Measurements from ENCODE around the gene HYAL1.

HYAL1 gene, protein sequence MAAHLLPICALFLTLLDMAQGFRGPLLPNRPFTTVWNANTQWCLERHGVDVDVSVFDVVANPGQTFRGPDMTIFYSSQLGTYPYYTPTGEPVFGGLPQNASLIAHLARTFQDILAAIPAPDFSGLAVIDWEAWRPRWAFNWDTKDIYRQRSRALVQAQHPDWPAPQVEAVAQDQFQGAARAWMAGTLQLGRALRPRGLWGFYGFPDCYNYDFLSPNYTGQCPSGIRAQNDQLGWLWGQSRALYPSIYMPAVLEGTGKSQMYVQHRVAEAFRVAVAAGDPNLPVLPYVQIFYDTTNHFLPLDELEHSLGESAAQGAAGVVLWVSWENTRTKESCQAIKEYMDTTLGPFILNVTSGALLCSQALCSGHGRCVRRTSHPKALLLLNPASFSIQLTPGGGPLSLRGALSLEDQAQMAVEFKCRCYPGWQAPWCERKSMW

DNA sequence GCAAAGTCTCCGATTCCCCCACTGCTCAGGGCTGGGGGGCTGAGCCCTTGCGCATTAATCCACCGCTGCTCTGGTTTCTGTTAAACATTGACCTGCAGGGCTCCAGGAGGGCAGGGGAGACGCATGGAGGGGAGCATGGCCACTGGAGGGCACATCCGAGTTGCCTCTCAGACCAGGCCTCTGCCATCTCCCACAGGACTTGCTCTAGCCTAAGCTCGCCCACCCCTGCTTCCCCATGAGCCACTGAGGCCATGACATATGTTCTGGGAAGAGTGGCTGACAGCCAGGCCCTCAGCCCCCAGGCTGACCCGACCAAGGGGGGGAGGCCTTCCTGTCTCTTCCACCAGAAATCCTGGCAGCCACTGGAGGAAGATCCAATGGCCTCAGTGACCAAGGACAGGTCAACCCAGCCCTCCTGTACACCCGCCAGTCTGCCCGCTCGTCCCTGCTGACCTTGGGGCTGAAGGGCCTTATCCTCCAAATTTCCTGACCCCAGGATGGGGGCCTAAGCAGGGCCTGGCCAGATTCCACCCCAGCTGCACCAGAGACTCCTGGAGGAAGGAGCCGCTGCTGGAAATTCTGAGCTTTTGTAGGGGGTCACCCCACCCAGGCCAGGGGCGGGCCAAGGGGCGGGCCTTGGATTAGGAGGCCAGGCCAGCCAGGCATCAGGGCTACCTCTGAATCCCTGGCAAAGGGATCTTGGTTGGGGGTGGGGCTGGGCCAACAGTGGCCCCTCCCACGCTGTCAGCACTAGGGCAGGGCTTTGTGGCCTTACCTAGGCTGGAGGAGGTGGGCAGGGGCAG lies at the start of gene HYAL1:
Gene HYAL1, minus strand, starts transcription at position 562 of the 803 bp plus-strand sequence. CDS start 618 bp downstream, outside the sequence.
- TF ChIP-seq, protein P1, sequence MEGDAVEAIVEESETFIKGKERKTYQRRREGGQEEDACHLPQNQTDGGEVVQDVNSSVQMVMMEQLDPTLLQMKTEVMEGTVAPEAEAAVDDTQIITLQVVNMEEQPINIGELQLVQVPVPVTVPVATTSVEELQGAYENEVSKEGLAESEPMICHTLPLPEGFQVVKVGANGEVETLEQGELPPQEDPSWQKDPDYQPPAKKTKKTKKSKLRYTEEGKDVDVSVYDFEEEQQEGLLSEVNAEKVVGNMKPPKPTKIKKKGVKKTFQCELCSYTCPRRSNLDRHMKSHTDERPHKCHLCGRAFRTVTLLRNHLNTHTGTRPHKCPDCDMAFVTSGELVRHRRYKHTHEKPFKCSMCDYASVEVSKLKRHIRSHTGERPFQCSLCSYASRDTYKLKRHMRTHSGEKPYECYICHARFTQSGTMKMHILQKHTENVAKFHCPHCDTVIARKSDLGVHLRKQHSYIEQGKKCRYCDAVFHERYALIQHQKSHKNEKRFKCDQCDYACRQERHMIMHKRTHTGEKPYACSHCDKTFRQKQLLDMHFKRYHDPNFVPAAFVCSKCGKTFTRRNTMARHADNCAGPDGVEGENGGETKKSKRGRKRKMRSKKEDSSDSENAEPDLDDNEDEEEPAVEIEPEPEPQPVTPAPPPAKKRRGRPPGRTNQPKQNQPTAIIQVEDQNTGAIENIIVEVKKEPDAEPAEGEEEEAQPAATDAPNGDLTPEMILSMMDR (IDR thresholded peaks at IDR 0.05) = no peak
- TF ChIP-seq ZFX (IDR thresholded peaks at IDR 0.05; ENCODE audit: borderline replicate concordance) = no peak
- peak within 1 kb of the TSS; percentile 38; the same call in 1 of the 2 replicates for H3K27ac ChIP-seq

DNA sequence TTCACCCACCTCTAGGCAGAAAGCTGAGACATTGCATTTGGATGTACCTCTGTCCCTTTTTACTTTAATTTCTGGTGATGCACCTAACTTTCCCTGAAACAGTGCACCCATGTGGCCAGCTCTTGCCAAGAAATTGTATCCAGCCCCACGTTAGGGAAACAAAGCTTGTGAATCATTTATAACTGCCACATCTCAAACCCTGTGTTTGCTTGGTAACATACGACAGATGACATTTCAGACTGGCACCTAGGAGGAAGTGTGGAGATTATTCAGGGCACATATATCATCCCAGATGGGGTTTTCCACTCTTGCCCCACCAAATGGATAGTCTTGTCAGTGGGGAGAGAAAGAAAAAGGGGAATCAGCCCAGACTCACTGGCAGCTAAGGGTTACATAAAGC lies 49.4 kb upstream of the HYAL1 start:
- no peak for TF ChIP-seq ZFX (IDR thresholded peaks at IDR 0.05; ENCODE audit: borderline replicate concordance)
- TF ChIP-seq, protein P1 (IDR thresholded peaks at IDR 0.05) = no peak; the same call in 1 of the 2 replicates
- H3K27ac ChIP-seq = peak overlapping the region; percentile 18; the same call in 1 of the 2 replicates

DNA sequence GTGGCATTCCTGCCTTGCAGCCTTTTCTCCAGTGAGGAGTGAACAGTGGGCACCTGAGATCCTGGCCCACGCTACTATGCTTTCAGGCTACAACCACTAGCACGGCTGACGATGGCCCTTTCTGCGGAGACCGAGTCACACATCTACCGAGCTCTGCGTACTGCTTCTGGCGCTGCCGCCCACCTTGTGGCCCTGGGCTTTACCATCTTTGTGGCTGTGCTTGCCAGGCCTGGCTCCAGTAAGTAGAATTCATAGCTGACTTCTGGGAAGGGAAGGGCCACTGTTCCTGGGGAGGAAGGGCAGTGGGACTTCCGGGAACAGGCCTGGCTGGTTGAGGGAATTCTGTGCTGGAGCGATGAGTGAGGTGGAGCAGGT lies 47.9 kb upstream of the HYAL1 start:
- H3K27ac ChIP-seq = peak overlapping the region; percentile 89
- TF ChIP-seq, protein P1 (IDR thresholded peaks at IDR 0.05) = no peak
- no peak for TF ChIP-seq ZFX (IDR thresholded peaks at IDR 0.05; ENCODE audit: borderline replicate concordance)

DNA sequence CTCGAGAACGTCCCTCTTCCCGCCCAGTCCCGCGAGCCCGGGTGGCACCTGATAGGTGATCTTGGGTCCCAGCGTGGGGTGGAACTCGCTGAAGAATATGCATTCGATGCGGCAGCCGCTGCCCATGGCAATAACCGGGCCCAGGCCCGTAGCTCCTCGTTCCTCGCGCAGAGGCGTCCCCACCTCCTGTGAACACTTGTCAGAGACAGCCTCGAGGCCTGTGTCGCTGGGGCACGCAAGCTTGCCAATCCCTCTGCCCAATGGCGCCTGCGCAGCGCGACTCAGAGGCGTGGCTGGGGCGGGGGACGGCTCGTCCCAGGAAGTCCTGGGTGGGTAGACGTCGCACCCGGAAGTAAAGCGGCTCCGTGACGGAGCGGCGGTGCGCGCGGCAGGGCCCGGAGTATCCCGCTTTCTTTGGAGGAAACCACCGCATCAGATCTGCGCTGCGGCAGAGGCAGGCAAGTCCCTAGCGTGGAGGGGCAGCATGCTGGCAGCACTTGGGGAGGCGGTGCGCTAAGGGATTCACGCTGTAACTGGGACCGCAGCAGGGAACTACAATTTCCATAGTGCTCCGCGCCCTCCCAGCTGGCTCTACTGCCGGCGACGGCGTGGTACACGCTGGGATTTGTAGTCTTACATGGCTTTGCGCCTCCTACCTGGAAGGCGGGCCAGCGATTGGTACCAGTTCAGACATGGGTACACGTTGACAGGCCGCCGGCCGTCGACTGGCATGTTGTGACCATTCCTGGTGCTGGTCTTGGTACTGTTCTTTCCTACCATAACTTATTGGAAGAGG lies 47.4 kb upstream of the HYAL1 start, which contains the start of the genes CYB561D2 and NPRL2:
Gene CYB561D2, plus strand, starts transcription at position 336 of the 796 bp plus-strand sequence. CDS start 572 bp downstream, outside the sequence.
Gene NPRL2, minus strand, starts transcription at position 249 of the 796 bp plus-strand sequence. Its CDS starts 123 bp downstream, at position 126.
- H3K27ac ChIP-seq = peak within 1 kb of the TSS; percentile 89

DNA sequence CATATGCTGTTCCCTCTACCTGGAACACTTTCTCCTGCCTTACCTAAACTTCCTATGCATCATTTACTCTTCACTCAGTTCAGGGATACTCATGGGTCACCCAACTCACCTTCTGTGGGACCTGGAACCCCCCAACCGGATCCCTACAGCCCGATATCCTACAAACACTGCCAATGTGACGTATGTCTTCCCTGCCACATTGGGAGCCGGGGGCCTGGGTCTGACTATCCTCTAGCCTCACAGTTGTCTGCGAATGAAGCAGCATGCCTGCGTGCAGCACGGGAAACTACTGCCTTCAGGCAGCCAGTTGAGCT lies 46.8 kb upstream of the HYAL1 start:
- H3K27ac ChIP-seq = peak overlapping the region; percentile 89
- no peak for TF ChIP-seq ZFX (IDR thresholded peaks at IDR 0.05; ENCODE audit: borderline replicate concordance)
- TF ChIP-seq, protein P1 (IDR thresholded peaks at IDR 0.05) = no peak

More for the DNA sequence above, 47.4 kb upstream of the HYAL1 start, which contains the start of the genes CYB561D2 and NPRL2:
- TF ChIP-seq ZFX (IDR thresholded peaks at IDR 0.05; ENCODE audit: borderline replicate concordance) = no peak
- TF ChIP-seq, protein P1 (IDR thresholded peaks at IDR 0.05) = no peak

DNA sequence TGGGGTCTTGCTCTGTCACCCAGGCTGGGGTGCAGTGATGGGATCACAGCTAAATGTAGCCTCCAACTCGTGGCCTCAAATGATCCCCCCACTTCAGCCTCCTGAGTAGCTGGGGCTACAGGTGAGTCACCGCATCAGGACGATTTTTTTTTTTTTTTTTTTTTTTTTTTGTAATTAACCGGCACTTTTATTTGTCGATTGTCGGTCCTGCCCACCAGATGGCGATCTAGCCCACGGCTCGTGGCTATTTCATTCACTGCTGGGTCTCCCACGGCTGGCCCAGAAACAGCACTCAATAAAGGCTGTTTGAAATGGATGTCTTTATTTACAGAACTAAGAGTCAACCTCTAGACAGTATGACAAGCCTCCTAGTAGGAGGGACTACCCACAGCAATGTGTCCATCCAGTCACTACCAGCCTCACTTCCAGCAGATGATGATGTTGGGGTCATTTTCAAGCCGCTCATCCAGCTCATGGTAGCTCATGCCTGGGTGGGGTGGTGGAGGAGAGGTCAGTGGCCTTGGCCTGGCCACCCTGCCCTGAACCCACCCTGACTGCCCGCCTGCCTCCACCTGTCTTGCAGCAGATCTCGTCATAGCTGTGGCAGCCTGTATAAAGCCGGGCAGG lies 43.9 kb upstream of the HYAL1 start:
- no peak for TF ChIP-seq ZFX (IDR thresholded peaks at IDR 0.05; ENCODE audit: borderline replicate concordance)
- TF ChIP-seq, protein P1 (IDR thresholded peaks at IDR 0.05) = peak; percentile 84
- peak overlapping the region; percentile 26; the same call in 1 of the 2 replicates for H3K27ac ChIP-seq

Data from 22Rv1 (cell line).